AG09319 (cell line): ENCODE results near the gene COBL.

Source experiments
- DNase-seq: peaks from one replicate; pipeline ENCODE4 v3.0.0-alpha.2; 2010; ENCODE audit warnings: low read depth; ENCODE audit errors: extremely low read depth
- TF ChIP-seq, protein P1 (sequence below): IDR thresholded peaks from 2 replicates; pipeline ENCODE4 v1.5.1; 2011; ENCODE audit warnings: low read depth, mild to moderate bottlenecking, inconsistent platforms, low read length, moderate library complexity

Gene COBL

DNA sequence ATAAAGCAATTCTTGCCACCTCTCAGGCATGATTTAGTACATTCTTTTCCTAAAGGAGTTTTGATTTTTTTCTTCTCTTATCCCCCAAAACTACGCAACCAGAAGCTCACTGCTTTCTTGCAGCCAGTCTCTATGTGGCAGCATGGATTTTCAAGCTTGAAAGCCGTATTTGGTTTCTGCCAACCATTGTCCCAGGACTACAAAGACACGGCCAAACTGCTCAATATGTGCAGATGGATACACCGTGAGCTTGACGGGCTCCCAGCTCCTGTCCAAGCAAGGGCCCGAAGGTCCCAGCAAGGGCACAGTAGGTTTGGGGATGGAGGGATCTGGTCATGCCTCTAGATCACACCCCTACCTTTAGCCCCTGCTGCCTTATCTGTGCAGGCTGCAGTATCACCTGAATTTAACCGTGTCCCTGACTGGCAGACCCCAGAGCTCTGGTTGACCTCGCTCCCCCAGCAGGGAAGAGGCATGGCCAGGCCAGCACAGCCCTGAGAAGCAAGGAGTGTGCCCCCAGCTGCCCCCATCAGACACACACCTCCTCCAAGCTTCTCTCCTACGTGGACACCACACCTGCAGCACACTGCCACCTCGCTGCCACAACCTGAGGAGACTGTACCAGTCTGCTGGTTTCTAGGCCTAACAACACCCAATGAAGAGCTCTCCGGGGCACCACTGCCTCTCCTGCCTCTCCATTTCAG is 86.8 kb downstream of the COBL start:
- TF ChIP-seq, protein P1, sequence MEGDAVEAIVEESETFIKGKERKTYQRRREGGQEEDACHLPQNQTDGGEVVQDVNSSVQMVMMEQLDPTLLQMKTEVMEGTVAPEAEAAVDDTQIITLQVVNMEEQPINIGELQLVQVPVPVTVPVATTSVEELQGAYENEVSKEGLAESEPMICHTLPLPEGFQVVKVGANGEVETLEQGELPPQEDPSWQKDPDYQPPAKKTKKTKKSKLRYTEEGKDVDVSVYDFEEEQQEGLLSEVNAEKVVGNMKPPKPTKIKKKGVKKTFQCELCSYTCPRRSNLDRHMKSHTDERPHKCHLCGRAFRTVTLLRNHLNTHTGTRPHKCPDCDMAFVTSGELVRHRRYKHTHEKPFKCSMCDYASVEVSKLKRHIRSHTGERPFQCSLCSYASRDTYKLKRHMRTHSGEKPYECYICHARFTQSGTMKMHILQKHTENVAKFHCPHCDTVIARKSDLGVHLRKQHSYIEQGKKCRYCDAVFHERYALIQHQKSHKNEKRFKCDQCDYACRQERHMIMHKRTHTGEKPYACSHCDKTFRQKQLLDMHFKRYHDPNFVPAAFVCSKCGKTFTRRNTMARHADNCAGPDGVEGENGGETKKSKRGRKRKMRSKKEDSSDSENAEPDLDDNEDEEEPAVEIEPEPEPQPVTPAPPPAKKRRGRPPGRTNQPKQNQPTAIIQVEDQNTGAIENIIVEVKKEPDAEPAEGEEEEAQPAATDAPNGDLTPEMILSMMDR: no peak
- DNase-seq: no peak

DNA sequence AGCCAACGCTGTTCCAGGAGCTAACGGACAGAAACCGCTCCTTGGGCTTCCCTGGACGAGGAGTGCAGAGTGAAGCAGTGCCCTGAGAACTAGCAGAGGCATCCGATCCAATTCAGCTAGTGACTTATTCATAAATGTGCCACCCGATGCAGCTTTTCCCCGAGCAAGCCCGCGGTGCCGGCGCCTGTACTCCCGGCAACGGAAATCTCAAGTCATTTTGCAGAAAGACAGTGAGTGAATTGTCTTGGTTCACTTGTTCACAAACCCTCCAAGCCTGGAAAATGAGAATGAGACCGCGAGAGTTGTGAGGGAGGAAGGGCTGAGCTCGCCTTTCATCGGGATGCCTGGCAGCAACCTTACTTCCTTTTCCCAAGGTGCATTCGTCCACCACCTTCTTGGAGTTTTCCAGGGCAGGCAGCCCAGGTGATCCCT is 87.5 kb downstream of the COBL start:
- TF ChIP-seq, protein P1: no peak
- DNase-seq: no peak

DNA sequence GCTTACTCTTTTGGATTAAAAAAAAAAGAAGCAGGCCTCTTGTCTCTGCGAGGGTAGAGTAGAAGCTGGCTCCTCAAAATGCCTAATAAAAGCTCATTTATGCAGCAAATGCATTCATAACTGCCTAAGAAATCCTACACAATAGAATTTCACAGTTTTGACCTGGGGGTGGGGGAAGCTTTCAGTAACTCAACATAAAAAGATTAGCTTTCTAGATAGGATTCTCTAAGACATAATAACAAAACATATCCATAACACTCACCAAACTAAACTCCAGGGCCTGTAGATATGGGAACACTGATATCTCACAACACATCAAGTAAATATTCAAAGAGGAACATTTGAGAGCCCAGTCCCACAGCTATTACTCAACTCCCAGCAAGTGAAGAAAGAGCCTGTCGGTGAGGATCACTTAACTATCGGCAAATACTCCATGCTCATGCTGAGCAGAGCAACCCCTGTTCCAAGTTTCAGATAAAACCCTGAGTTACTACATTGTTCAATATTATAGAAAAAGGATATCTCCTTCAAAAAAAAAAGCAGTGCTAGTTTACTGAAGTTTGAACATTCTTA is 88.1 kb downstream of the COBL start:
- TF ChIP-seq, protein P1: no peak
- no peak for DNase-seq

DNA sequence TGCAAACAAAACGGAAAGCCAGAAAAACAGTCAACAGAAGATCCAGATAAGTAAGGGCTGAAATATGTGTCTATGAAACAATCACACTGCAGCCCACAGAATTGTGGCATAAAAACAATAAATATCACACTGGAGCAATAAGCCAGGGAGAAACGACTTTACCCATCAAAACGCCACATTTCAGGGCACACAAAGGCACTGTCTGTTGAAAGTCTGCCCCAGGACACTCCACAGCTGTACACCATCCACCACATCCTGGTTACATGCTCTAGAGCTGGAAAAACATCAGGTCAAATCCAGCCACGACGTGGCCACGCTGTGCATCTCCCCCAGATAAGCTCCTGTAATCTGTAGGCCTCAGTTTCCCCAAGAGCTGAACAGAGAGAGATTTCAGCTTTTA is 88.7 kb downstream of the COBL start:
- TF ChIP-seq, protein P1: no peak
- no peak for DNase-seq

DNA sequence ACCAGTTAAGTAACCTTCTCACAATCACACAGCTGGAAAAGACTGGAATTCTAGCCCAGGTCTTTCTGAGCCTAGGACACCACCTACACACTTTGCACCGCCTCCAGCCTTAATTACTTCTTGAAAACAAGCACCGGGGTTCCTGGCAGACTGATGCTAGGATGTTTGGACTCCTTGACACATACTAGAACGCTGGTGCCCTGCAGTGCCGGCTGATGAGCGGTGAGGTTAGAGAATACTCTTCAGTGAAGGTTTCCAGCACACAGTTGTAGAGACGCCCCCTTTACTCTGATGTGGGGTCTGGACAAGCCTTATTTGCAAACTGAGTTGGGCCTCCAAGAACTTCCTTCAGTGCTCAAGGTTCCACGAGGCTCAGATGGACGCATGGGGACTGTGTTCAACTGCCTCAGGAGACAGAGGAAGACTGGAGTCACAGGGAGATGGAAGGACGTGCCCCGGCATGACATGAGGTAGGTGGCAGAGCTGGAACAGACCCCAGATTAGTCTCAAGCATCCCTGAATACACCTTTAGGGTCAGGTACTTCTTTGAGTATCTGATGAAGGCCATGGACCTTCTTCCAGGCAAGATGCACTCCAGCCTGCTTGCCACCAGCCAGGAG is 89.6 kb downstream of the COBL start:
- TF ChIP-seq, protein P1: no peak
- DNase-seq: no peak

DNA sequence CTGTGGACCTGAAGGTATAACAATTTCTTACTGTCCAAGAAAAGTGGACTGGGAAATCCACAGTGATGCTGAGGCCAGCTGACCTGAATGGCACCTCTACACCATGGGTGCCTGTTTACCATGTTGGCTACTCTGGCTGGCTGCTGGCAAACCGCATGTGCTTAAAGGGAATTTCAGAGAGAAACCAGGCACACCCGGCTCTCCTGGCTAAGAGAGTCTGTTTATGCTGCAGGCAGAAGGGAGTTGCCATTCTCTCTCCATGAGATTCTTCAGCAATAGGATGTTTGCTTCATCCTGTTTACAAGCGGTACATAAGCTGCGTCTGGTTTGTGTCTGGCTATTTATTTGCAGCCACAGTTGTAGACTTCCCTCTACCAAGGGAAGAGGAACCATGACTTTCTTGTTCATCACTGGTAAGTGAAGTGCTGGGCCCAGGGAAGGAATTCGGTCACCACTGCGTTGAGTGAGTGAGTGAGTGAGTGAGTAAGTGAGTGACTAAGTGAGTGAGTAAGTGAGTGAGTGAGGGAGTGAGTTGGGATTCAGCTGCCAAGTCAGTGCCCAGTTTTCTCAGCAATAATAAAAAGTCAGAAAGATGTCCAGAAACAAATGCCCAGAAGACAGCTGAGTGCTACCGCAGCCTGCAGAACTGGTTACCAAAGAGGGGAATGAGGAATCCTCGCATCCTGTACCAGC is 90.4 kb downstream of the COBL start:
- TF ChIP-seq, protein P1: no peak
- no peak for DNase-seq
